Esophagus (tissue), 2 donors: ENCODE data around the gene C1orf159. TPM values are rescaled to one million over a fixed set of nuclear protein-coding genes. Genes with fewer than 3 reads are reported as not detected.

Experiments used
- polyA plus RNA-seq, 2 donors: library from polyadenylated mRNA; stranded (reverse); fragments of 200-250 nt; gene quantifications; one replicate each; pipeline ENCODE4 v1.2.3, GENCODE V29; 2013
- donor health status: healthy with polysubstance abuse.
- donor health status: Bipolar disorder and iron deficiency.

C1orf159 gene
- polyA plus RNA-seq, 2 donors, result 13.0 to 27.5 TPM

Other genes with a start within 250 kb of the C1orf159 start
- gene SAMD11, start 192.2 kb downstream of the C1orf159 start, polyA plus RNA-seq, result 1 to 10 TPM in 1 of 2 donors, under 1 TPM in 1; 0.68 to 1.5 TPM
- gene NOC2L, start 156.8 kb downstream of the C1orf159 start, polyA plus RNA-seq, result 10 to 100 TPM; 60.8 to 67.4 TPM
- 10 to 100 TPM; 11.9 to 21.8 TPM for gene KLHL17, start 155.5 kb downstream of the C1orf159 start, polyA plus RNA-seq
- gene PLEKHN1, start 149.6 kb downstream of the C1orf159 start, polyA plus RNA-seq, result 10 to 100 TPM; 35.6 to 74.7 TPM
- gene PERM1, start 134.0 kb downstream of the C1orf159 start, polyA plus RNA-seq, result 1 to 10 TPM in 1 of 2 donors, under 1 TPM in 1; 0.47 to 3.4 TPM
- 10 to 100 TPM; 15.1 to 20.2 TPM for gene HES4, start 116.0 kb downstream of the C1orf159 start, polyA plus RNA-seq
- 10 to 100 TPM; 17.8 to 40.7 TPM for gene ISG15, start 102.6 kb downstream of the C1orf159 start, polyA plus RNA-seq
- gene AGRN, start 96.0 kb downstream of the C1orf159 start, polyA plus RNA-seq, result 10 to 100 TPM; 17.0 to 40.6 TPM
- 10 to 100 TPM; 28.2 to 44.2 TPM for gene RNF223, start 41.8 kb downstream of the C1orf159 start, polyA plus RNA-seq
- gene TTLL10, start 57.8 kb upstream of the C1orf159 start, polyA plus RNA-seq, result under 1 TPM; 0.28 to 0.43 TPM
- gene TNFRSF18, start 90.5 kb upstream of the C1orf159 start, polyA plus RNA-seq, result 1 to 10 TPM; 1.9 to 4.3 TPM
- gene TNFRSF4, start 98.1 kb upstream of the C1orf159 start, polyA plus RNA-seq, result 1 to 10 TPM in 1 of 2 donors, under 1 TPM in 1; 0.73 to 1.1 TPM
- 10 to 100 TPM; 43.9 to 68.0 TPM for gene SDF4, start 115.9 kb upstream of the C1orf159 start, polyA plus RNA-seq
- gene B3GALT6, start 116.1 kb upstream of the C1orf159 start, polyA plus RNA-seq, result 1 to 10 TPM; 4.5 to 6.7 TPM
- 1 to 10 TPM; 1.6 to 3.0 TPM for gene C1QTNF12, start 130.6 kb upstream of the C1orf159 start, polyA plus RNA-seq
- 10 to 100 TPM; 38.2 to 40.9 TPM for gene UBE2J2, start 157.8 kb upstream of the C1orf159 start, polyA plus RNA-seq
- 1 to 10 TPM; 2.8 to 9.9 TPM for gene SCNN1D, start 164.3 kb upstream of the C1orf159 start, polyA plus RNA-seq
- 100 to 1,000 TPM in 1 of 2 donors, 10 to 100 TPM in 1; 47.7 to 120 TPM for gene ACAP3, start 191.8 kb upstream of the C1orf159 start, polyA plus RNA-seq
- gene PUSL1, start 192.5 kb upstream of the C1orf159 start, polyA plus RNA-seq, result 10 to 100 TPM; 24.4 to 24.8 TPM
- gene INTS11, start 208.6 kb upstream of the C1orf159 start, polyA plus RNA-seq, result 100 to 1,000 TPM in 1 of 2 donors, 10 to 100 TPM in 1; 74.1 to 127 TPM
- gene CPTP, start 208.7 kb upstream of the C1orf159 start, polyA plus RNA-seq, result 10 to 100 TPM; 38.3 to 73.1 TPM
- 1 to 10 TPM in 1 of 2 donors, under 1 TPM in 1; 0.28 to 1.9 TPM for gene TAS1R3, start 215.2 kb upstream of the C1orf159 start, polyA plus RNA-seq
- 100 to 1,000 TPM in 1 of 2 donors, 10 to 100 TPM in 1; 57.5 to 107 TPM for gene DVL1, start 233.3 kb upstream of the C1orf159 start, polyA plus RNA-seq
- 10 to 100 TPM in 1 of 2 donors, 1 to 10 TPM in 1; 7.5 to 14.7 TPM for gene MXRA8, start 242.5 kb upstream of the C1orf159 start, polyA plus RNA-seq